Fibroblast of lung (primary cell): Measurements from ENCODE around the gene USH1G. TPM values are rescaled to one million over a fixed set of nuclear protein-coding genes. Genes with fewer than 3 reads are reported as not detected.

Experiments
- DNase-seq, 2 donors: peaks; one replicate each; pipeline versions ENCODE4 v3.0.0 to v3.0.0-alpha.2; 2010; ENCODE audit warnings: low read depth in 2 of 2
- H2AFZ ChIP-seq: 2 replicates; pipeline ENCODE4 v1.5.1; 2012; ENCODE audit warnings: low read length, control low read depth, inconsistent platforms
- H3K27ac ChIP-seq: 2 replicates; pipeline ENCODE4 v1.5.1; 2011; ENCODE audit warnings: low read length, control low read depth; ENCODE audit not compliant: insufficient read depth
- H3K27me3 ChIP-seq: 2 replicates; pipeline ENCODE4 v1.5.1; 2011; ENCODE audit warnings: mild to moderate bottlenecking, low read length; ENCODE audit not compliant: control insufficient read depth, insufficient read depth
- H3K36me3 ChIP-seq: 2 replicates; pipeline ENCODE4 v1.5.1; 2011; ENCODE audit warnings: low read length; ENCODE audit not compliant: control insufficient read depth, insufficient read depth
- H3K4me1 ChIP-seq: 2 replicates; pipeline ENCODE4 v1.5.1; 2011; ENCODE audit warnings: low read length; ENCODE audit not compliant: control insufficient read depth, insufficient read depth; ENCODE audit errors: extremely low read depth
- H3K4me2 ChIP-seq: 2 replicates; pipeline ENCODE4 v1.5.1; 2011; ENCODE audit warnings: low read length, control low read depth; ENCODE audit not compliant: insufficient read depth; ENCODE audit errors: extremely low read depth
- H3K4me3 ChIP-seq, 4 experiments: fragments of 200-600 bp in 1 of 4; sonication (generic) in 1 of 4; replicated peaks in 1 of 4; 2 replicates each; pipeline ENCODE4 v1.5.1; 2011 to 2016; ENCODE audit warnings: low read length in 4 of 4, low read depth in 3 of 4, mild to moderate bottlenecking in 3 of 4, control low read depth in 2 of 4, inconsistent platforms in 1 of 4, mixed read lengths in 1 of 4; ENCODE audit not compliant: insufficient read depth in 1 of 4; ENCODE audit errors: control extremely low read depth in 1 of 4
- H3K79me2 ChIP-seq: 2 replicates; pipeline ENCODE4 v1.5.1; 2012; ENCODE audit warnings: mild to moderate bottlenecking, low read length, inconsistent platforms; ENCODE audit not compliant: control insufficient read depth, insufficient read depth
- H3K9ac ChIP-seq: 2 replicates; pipeline ENCODE4 v1.5.1; 2011; ENCODE audit warnings: mild to moderate bottlenecking, low read length, control low read depth; ENCODE audit not compliant: insufficient read depth
- H3K9me3 ChIP-seq: 2 replicates; pipeline ENCODE4 v1.5.1; 2012; ENCODE audit warnings: low read depth, low read length; ENCODE audit not compliant: control insufficient read depth, insufficient read depth
- H4K20me1 ChIP-seq: 2 replicates; pipeline ENCODE4 v1.5.1; 2011; ENCODE audit warnings: low read length; ENCODE audit not compliant: control insufficient read depth, insufficient read depth; ENCODE audit errors: extremely low read depth
- EZH2 ChIP-seq: IDR thresholded peaks from 2 replicates; pipeline ENCODE4 v1.5.1; 2012; ENCODE audit warnings: low read length, control low read depth, mild to moderate bottlenecking; ENCODE audit errors: missing control alignments
- polyA plus RNA-seq, 2 donors: library from polyadenylated mRNA; depleted of rRNA in 1 of 2; stranded (reverse) in 1 of 2; unstranded in 1 of 2; fragments of >200 nt; gene quantifications; 2 replicates each; pipeline ENCODE4 v1.2.1, GENCODE V29; 2011 to 2012; ENCODE audit warnings: missing spikeins in 1 of 2
- total RNA-seq: library from RNA; depleted of rRNA; stranded (reverse); fragments of >200 nt; gene quantifications from 2 replicates; pipeline ENCODE4 v1.2.1, GENCODE V29; 2014
- TF ChIP-seq, protein P1 (sequence below), 2 donors: IDR thresholded peaks in 1 of 2; conservative IDR thresholded peaks in 1 of 2; 1 replicate in 1 of 2; 2 replicates in 1 of 2; pipeline ENCODE4 v1.5.1; 2011 to 2012; ENCODE audit warnings: low read length in 2 of 2, control low read depth in 1 of 2, inconsistent platforms in 1 of 2, low read depth in 1 of 2, mild to moderate bottlenecking in 1 of 2

Gene USH1G
- total and polyA plus RNA-seq, 2 donors (not counting 1 experiment from before 2014, with no cell fraction given): not detected

DNA sequence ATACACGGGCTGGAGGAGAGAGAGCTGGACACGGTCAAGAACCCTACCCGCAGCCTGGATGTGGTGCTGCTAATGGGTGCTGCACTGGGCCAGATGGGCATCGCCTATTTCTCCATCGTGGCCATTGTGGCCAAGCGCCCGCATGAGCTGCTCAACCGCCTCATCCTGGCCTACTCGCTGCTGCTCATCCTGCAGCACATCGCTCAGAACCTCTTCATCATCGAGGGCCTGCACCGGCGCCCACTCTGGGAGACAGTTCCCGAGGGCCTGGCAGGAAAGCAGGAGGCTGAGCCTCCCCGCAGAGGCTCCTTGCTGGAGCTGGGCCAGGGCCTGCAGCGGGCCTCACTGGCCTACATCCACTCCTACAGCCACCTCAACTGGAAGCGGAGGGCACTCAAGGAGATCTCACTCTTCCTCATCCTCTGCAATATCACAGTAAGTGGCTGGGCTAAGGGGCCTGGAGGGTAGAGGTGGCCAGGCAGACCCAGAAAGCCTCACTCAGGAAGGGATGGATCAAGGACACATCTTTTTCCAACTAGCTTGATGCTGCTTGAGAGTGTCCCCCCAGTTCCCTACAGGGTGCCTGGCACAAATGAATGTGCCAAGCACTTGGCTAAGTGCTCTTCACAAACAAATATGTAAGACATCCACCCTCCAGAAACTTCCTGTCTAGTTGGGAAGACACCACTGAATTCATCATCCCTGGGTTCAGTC, 24.1 kb upstream of the USH1G start:
- peaks cover 15% of the 10 kb centered on the region for H3K27me3 ChIP-seq
- TF ChIP-seq EZH2: no peak
- TF ChIP-seq, protein P1, sequence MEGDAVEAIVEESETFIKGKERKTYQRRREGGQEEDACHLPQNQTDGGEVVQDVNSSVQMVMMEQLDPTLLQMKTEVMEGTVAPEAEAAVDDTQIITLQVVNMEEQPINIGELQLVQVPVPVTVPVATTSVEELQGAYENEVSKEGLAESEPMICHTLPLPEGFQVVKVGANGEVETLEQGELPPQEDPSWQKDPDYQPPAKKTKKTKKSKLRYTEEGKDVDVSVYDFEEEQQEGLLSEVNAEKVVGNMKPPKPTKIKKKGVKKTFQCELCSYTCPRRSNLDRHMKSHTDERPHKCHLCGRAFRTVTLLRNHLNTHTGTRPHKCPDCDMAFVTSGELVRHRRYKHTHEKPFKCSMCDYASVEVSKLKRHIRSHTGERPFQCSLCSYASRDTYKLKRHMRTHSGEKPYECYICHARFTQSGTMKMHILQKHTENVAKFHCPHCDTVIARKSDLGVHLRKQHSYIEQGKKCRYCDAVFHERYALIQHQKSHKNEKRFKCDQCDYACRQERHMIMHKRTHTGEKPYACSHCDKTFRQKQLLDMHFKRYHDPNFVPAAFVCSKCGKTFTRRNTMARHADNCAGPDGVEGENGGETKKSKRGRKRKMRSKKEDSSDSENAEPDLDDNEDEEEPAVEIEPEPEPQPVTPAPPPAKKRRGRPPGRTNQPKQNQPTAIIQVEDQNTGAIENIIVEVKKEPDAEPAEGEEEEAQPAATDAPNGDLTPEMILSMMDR (conservative IDR thresholded peaks at IDR 0.05 in 1 of 2, IDR thresholded peaks at IDR 0.05 in 1 of 2; ENCODE audit: low read depth in 1 of 2, low read length in 2 of 2): no peak

DNA sequence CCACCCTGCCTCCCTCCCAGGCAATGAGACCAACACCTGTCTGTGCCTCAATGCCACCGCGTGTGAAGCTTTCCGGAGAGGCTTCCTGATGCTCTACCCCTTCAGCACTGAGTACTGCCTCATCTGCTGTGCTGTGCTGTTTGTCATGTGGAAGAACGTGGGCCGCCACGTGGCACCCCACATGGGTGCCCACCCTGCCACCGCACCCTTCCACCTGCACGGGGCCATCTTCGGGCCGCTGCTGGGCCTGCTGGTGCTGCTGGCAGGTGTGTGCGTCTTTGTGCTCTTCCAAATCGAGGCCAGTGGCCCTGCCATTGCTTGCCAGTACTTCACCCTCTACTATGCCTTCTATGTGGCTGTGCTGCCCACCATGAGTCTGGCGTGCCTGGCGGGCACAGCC, 23.6 kb upstream of the USH1G start:
- Histone ChIP-seq H3K79me2 (no peaks in the 10 kb centered on the region), H2AFZ (no peak overlapping the region), H4K20me1 (no peaks in the 10 kb centered on the region), H3K4me3 (no peak overlapping the region), H3K9ac (no peak overlapping the region), H3K4me1 (no peaks in the 10 kb centered on the region), H3K27ac (no peak overlapping the region), H3K27me3 (peaks cover 17% of the 10 kb centered on the region), H3K36me3 (no peaks in the 10 kb centered on the region), H3K9me3 (no peaks in the 10 kb centered on the region), H3K4me2 (no peak overlapping the region)
- TF ChIP-seq, protein P1 (conservative IDR thresholded peaks at IDR 0.05 in 1 of 2, IDR thresholded peaks at IDR 0.05 in 1 of 2; ENCODE audit: low read depth in 1 of 2, low read length in 2 of 2): no peak
- TF ChIP-seq EZH2: no peak
- no peak for DNase-seq

More for the DNA sequence above, 24.1 kb upstream of the USH1G start:
- no peak for DNase-seq
- no peak overlapping the region for H3K4me3 ChIP-seq
- no peaks in the 10 kb centered on the region for H3K79me2 ChIP-seq
- no peak overlapping the region for H3K4me2 ChIP-seq
- no peak overlapping the region for H3K27ac ChIP-seq
- no peaks in the 10 kb centered on the region for H3K36me3 ChIP-seq
- no peaks in the 10 kb centered on the region for H4K20me1 ChIP-seq
- no peaks in the 10 kb centered on the region for H3K4me1 ChIP-seq
- H3K9me3 ChIP-seq: no peaks in the 10 kb centered on the region
- no peak overlapping the region for H2AFZ ChIP-seq
- H3K9ac ChIP-seq: no peak overlapping the region

DNA sequence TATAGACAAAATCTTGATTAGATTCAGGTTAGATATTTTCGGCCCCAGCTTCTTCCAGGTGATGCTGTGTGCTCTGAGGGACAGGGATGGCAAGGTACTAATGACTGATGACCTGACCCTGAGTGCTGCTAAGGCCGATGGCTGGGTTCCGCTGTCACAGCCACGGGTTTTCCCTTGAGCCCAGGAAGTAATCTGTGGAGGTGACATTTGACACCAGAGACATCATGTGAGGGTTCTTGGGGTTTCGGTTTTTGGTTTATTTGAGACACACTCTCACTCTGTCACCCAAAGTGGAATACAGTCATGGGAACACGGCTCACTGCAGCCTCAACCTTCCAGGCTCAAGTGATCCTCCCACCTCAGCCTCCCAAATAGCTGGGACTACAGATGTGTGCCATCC, 22.5 kb upstream of the USH1G start:
- Histone ChIP-seq H3K36me3 (no peaks in the 10 kb centered on the region), H3K4me1 (no peaks in the 10 kb centered on the region), H3K79me2 (no peaks in the 10 kb centered on the region), H3K27me3 (peaks cover 15% of the 10 kb centered on the region), H3K4me2 (no peak overlapping the region), H3K9me3 (no peaks in the 10 kb centered on the region), H2AFZ (no peak overlapping the region), H3K4me3 (no peak overlapping the region), H3K9ac (no peak overlapping the region), H4K20me1 (no peaks in the 10 kb centered on the region), H3K27ac (no peak overlapping the region)
- TF ChIP-seq, protein P1 (conservative IDR thresholded peaks at IDR 0.05 in 1 of 2, IDR thresholded peaks at IDR 0.05 in 1 of 2; ENCODE audit: low read depth in 1 of 2, low read length in 2 of 2): no peak
- no peak for TF ChIP-seq EZH2
- no peak for DNase-seq
